Measurements from ENCODE around the gene GID8. TPM values are rescaled to one million over a fixed set of nuclear protein-coding genes. Genes with fewer than 3 reads are reported as not detected.

GID8 gene
- total and polyA plus RNA-seq, 9 of the 15 experiments (the other 6 are each of a cell fraction or from before 2014, with no cell fraction given): 7.5 to 31.6 (median 22.2) TPM

GRCh38 chr20:62937268-62938104 lies 461 bp upstream of the GID8 start (continued):
- peak in 1 of 2 experiments; percentile 67; a peak in 1 of 4 replicates for TF ChIP-seq TEAD1 (CRISPR knock-in tag; IDR thresholded peaks at IDR 0.05)
- no peak for TF ChIP-seq BACH1 (tag; IDR thresholded peaks at IDR 0.05)
- TF ChIP-seq, protein P1, sequence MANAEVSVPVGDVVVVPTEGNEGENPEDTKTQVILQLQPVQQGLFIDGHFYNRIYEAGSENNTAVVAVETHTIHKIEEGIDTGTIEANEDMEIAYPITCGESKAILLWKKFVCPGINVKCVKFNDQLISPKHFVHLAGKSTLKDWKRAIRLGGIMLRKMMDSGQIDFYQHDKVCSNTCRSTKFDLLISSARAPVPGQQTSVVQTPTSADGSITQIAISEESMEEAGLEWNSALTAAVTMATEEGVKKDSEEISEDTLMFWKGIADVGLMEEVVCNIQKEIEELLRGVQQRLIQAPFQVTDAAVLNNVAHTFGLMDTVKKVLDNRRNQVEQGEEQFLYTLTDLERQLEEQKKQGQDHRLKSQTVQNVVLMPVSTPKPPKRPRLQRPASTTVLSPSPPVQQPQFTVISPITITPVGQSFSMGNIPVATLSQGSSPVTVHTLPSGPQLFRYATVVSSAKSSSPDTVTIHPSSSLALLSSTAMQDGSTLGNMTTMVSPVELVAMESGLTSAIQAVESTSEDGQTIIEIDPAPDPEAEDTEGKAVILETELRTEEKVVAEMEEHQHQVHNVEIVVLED (CRISPR knock-in tag; IDR thresholded peaks at IDR 0.05): no peak
- peak; percentile 73; the same call in 1 of the 2 replicates for TF ChIP-seq GTF2E2 (tag; IDR thresholded peaks at IDR 0.05)
- TF ChIP-seq, protein P2, sequence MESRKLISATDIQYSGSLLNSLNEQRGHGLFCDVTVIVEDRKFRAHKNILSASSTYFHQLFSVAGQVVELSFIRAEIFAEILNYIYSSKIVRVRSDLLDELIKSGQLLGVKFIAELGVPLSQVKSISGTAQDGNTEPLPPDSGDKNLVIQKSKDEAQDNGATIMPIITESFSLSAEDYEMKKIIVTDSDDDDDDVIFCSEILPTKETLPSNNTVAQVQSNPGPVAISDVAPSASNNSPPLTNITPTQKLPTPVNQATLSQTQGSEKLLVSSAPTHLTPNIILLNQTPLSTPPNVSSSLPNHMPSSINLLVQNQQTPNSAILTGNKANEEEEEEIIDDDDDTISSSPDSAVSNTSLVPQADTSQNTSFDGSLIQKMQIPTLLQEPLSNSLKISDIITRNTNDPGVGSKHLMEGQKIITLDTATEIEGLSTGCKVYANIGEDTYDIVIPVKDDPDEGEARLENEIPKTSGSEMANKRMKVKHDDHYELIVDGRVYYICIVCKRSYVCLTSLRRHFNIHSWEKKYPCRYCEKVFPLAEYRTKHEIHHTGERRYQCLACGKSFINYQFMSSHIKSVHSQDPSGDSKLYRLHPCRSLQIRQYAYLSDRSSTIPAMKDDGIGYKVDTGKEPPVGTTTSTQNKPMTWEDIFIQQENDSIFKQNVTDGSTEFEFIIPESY (CRISPR knock-in tag; IDR thresholded peaks at IDR 0.05): no peak; the same call in 1 of the 2 replicates
- no peak for TF ChIP-seq PPARD (CRISPR knock-in tag; IDR thresholded peaks at IDR 0.05)
- no peak for TF ChIP-seq ZNF217 (CRISPR knock-in tag; IDR thresholded peaks at IDR 0.05)
- TF ChIP-seq HDAC8 (tag; IDR thresholded peaks at IDR 0.05): no peak
- peak; percentile 86 for TF ChIP-seq SIN3B (IDR thresholded peaks at IDR 0.05; ENCODE audit: low read depth)
- no peak for TF ChIP-seq PRMT5 (CRISPR knock-in tag; IDR thresholded peaks at IDR 0.05)
- no peak for TF ChIP-seq RFX1 (IDR thresholded peaks at IDR 0.05)
- peak; percentile 95 for TF ChIP-seq ZNF316 (IDR thresholded peaks at IDR 0.05)
- TF ChIP-seq PML (IDR thresholded peaks at IDR 0.05; ENCODE audit: low read length): peak; percentile 75
- TF ChIP-seq TEAD2 (tag; IDR thresholded peaks at IDR 0.05): no peak
- peak; percentile 69 for TF ChIP-seq FIP1L1 (IDR thresholded peaks at IDR 0.05; ENCODE audit: low read depth, low read length, poor library complexity, severe bottlenecking)
- TF ChIP-seq FOXK2 (conservative IDR thresholded peaks at IDR 0.05 in 1 of 2, IDR thresholded peaks at IDR 0.05 in 1 of 2; ENCODE audit: low read depth in 2 of 2): 0 out of 4 replicates have a peak, but pooled peaks have one; percentile 8 to 43
- TF ChIP-seq HMGXB4 (CRISPR knock-in tag; IDR thresholded peaks at IDR 0.05): peak; percentile 32; the same call in 1 of the 2 replicates
